AG04449 (cell line): ENCODE measurements around the gene CIC.
"Not testable (repeated sequence)": the region's sequence is repeated elsewhere in the genome, so short reads cannot be mapped to it uniquely, and the experiment has no call there.

Experiments used
- CTCF ChIA-PET: fragments of 350-600 bp; formaldehyde crosslinking; extraction: SDS; loops from one replicate; lab custom pipeline; 2021; ENCODE audit warnings: antibody characterized with exemption; lab: Yijun Ruan, JAX
- POLR2A ChIA-PET: fragments of 400-600, 350-600 bp; formaldehyde crosslinking; extraction: SDS; loops from one replicate; lab custom pipeline; 2020; ENCODE audit warnings: antibody characterized with exemption, inconsistent platforms; lab: Yijun Ruan, JAX
- DNase-seq: peaks from one replicate; pipeline ENCODE4 v3.0.0-alpha.2; 2010; ENCODE audit warnings: low read depth, low spot score
- H3K4me3 ChIP-seq: 2 replicates; pipeline ENCODE4 v1.5.1; 2011; ENCODE audit warnings: low read depth, mild to moderate bottlenecking, control low read depth, low read length
- TF ChIP-seq, protein P1 (sequence below): IDR thresholded peaks from one replicate; pipeline ENCODE4 v1.5.1; 2011; ENCODE audit warnings: mild to moderate bottlenecking, moderate library complexity, low read length, control low read depth, inconsistent platforms; ENCODE audit not compliant: insufficient read depth; ENCODE audit errors: missing control alignments

Gene CIC

DNA sequence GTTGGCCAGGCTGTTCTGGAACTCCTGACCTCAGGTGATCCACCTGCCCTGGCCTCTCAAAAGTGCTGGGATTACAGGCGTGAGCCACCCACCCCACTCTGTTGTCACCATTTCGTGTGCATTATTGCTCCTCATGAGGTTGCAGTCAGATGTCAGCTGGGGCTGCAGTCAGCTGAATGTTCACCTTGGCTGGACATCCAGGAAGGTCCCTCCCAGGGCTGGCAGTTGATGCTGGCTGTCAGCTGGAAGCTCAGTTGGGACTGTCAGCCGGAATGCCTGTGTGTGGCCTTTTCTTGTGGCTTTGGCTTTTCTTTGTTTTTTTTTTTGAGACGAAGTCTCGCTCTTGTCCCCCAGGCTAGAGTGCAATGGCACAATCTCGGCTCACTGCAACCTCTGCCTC, 63.0 kb downstream of the CIC start:
- CTCF ChIA-PET = interaction anchor here (3.2 kb wide), 1 partner anchor 11 kb away, joined by 7 read pairs; no protein-coding TSS in a partner anchor
- DNase-seq = no peak
- POLR2A ChIA-PET = no interaction called here
- no peak overlapping the region for H3K4me3 ChIP-seq
- TF ChIP-seq, protein P1, sequence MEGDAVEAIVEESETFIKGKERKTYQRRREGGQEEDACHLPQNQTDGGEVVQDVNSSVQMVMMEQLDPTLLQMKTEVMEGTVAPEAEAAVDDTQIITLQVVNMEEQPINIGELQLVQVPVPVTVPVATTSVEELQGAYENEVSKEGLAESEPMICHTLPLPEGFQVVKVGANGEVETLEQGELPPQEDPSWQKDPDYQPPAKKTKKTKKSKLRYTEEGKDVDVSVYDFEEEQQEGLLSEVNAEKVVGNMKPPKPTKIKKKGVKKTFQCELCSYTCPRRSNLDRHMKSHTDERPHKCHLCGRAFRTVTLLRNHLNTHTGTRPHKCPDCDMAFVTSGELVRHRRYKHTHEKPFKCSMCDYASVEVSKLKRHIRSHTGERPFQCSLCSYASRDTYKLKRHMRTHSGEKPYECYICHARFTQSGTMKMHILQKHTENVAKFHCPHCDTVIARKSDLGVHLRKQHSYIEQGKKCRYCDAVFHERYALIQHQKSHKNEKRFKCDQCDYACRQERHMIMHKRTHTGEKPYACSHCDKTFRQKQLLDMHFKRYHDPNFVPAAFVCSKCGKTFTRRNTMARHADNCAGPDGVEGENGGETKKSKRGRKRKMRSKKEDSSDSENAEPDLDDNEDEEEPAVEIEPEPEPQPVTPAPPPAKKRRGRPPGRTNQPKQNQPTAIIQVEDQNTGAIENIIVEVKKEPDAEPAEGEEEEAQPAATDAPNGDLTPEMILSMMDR = no peak

DNA sequence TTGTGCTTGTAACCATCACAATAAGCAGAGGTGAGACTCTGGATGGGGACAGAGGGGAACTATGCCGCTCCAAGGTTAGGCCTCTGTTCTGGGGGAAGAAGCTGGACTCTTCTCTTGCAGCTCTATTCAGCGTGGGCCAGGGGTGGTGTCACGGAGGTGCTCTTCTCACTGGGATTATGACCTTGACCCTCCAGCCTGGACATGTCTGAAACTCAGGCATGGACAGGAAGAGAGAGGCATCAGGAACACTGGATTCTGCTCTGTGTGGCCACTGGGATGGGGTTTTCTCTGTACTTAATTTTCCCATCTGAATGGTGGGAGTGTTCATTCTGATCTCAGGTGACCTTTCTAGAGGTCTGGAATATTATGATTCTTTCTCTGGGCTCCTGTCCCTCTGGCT, 64.0 kb downstream of the CIC start:
- POLR2A ChIA-PET = no interaction called here

DNA sequence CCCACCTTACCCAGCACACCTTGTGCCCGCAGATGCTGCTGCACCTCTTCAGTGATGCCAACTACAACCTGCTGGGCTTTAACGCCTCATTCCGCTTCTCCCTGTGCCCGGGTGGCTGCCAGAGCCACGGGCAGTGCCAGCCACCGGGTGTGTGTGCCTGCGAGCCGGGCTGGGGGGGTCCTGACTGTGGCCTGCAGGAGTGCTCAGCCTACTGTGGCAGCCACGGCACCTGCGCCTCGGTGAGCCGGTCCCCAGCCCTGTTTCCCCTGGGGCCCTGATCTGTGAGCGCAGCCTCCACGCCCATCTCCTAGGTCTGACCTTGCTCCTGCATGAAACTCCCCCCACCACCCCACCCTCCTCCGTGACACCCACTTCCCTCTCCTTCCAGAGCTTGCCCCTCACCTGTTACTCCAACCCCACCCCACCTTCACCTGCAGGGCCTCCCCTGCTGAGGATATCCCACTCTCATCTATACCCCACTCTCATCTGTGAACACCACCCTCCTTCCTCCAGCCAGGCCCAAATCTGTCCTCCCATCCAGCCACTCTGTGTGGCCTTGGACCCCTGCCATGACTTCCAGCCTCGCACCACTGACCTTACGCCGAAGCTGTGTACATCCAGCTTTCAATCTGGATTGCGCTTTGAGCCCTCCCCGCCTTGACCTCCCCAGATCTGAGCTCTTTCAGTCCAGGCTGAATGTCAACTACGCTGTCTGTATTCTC, 65.1 kb downstream of the CIC start:
- POLR2A ChIA-PET = no interaction called here
- CTCF ChIA-PET = no interaction called here
- DNase-seq = no peak

More for the DNA sequence above, 64.0 kb downstream of the CIC start:
- TF ChIP-seq, protein P1 = no peak
- DNase-seq = no peak
- CTCF ChIA-PET = no interaction called here
- H3K4me3 ChIP-seq = no peak overlapping the region

DNA sequence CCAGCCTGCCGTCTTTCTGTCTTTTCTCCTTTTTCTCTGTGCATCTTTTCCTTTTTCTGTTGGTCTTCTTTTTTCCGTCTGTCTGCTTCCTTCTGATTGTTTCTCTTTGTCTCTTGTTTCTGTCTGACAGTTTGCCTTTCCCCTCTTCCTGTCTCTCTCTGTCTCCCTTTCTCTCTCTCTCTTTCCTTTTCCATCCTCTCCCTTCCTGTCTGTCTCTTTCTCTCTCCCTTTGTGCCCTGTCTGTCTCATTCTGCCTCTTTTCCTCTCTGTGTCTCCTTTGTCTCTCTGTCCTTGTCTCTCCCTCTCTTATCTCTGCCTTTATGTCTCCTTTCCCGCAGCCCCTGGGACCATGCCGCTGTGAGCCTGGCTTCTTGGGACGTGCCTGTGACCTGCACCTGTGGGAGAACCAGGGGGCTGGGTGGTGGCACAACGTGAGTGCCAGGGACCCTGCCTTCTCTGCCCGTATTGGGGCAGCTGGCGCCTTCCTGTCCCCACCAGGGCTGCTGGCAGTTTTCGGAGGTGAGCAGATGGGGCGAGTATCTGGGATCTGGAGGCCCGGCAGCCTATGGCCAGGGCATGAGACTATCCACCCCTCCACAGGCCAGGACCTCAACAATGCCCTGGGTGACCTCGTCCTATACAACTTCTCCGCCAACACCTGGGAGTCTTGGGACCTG, 65.8 kb downstream of the CIC start:
- ChIA-PET CTCF (no interaction called here), POLR2A (no interaction called here)
- no peak overlapping the region for H3K4me3 ChIP-seq
- TF ChIP-seq, protein P1 = no peak
- no peak for DNase-seq

More for the DNA sequence above, 65.1 kb downstream of the CIC start:
- TF ChIP-seq, protein P1 = no peak
- no peak overlapping the region for H3K4me3 ChIP-seq

DNA sequence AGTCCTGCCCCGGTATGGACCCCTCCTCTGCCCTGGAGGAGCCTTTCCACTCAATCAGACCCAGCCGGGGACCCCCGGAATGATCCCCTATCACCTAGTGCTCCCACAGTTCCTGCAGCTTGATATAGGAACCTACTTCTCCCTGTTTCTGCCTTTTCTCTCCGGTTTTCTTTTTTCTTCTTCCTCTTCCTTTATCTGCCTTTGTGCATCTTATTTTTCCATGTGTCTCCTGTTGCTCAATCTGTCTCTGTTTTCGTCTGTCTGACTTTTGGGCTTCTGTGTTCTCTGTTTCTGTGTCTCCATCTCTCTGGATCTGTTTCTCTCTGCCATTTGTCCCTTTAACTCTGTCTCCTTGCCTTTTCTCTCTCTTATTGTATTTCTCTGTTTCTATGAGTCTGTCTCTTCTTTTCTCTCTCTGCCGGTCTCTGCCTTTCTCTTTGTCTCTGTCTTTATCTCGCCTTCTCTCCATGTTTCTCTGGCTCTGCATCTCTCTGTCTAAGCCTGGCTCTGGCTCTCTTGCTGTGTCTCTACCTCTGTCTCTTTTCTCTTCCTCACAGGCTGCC, 66.4 kb downstream of the CIC start:
- ChIA-PET POLR2A (no interaction called here), CTCF (no interaction called here)
- no peak overlapping the region for H3K4me3 ChIP-seq
- TF ChIP-seq, protein P1 = no peak
- DNase-seq = no peak

DNA sequence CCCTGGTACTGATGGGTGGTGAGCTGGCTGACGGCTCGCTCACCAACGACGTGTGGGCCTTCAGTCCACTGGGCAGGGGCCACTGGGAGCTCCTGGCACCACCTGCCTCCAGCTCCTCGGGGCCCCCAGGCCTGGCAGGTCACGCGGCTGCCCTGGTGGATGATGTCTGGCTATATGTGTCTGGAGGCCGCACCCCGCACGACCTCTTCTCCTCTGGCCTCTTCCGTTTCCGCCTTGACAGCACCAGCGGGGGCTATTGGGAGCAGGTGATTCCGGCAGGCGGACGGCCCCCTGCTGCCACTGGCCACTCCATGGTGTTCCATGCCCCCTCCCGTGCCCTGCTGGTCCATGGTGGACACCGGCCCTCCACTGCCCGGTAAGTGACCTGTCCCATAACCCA, 66.9 kb downstream of the CIC start:
- TF ChIP-seq, protein P1 = no peak
- no peak overlapping the region for H3K4me3 ChIP-seq
- DNase-seq = no peak
- POLR2A ChIA-PET = no interaction called here
- CTCF ChIA-PET = no interaction called here

DNA sequence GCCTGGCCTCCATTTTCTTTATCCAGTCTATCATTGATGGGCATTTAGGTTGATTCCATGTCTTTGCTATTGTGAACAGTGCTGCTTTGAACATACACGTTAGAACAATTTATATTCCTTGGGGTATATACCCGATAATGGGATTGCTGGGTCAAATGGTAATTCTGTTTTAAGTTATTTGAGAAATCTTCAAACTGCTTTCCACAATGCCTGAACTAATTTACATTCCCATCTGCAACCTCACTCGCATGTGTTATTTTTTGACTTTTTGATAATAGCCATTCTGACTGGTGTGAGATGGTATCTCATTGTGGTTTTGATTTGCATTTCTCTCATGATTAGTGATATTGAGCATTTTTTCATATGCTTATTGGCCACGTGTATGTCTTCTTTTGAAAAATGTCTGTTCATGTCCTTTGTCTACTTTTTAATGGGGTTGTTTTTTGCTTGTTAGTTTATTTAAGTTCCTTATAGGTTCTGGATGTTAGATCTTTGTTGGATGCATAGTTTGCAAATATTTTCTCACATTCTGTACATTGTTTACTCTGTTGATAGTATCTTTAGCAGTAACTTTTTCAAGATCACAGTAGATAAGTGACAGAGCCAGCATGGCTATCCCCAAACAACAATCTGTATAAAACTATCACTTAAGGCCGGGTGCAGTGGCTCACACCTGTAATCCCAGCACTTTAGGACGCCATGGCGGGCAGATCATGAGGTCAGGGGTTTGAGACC, 70.2 kb downstream of the CIC start:
- H3K4me3 ChIP-seq, POLR2A ChIA-PET, CTCF ChIA-PET, DNase-seq: not testable (repeated sequence)

DNA sequence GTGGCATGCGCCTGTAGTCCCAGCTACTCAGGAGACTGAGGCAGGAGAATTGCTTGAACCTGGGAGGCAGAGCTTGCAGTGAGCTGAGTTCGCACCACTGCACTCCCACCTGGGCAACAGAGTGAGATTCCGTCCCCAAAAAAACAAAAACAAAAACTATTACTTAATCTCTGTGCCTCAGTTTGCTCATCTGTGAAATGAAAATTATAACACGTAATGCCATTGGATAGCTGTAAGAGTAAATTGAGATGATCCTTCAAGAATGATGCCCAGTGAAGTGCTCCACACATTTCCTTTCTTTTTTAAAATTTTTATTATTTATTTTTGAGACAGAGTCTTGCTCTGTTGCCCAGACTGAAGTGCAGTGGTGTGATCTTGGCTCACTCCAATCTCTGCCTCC, 70.9 kb downstream of the CIC start:
- POLR2A ChIA-PET, H3K4me3 ChIP-seq, DNase-seq, CTCF ChIA-PET: not testable (repeated sequence)
